GM13977 (cell line): ENCODE results near the gene SYNDIG1.

ENCODE experiments used
- DNase-seq: peaks from one replicate; pipeline ENCODE4 v3.0.0; 2012; ENCODE audit warnings: low spot score
- in situ Hi-C: fragments of 300-500 bp; cut with MboI; formaldehyde crosslinking; loops from one replicate; pipeline ENCODE4 v1.12.0; 2022; ENCODE audit warnings: low sequenced_read_pairs, low pct_unique_long_range_greater_than_20kb, mixed read lengths, inconsistent platforms; ENCODE audit not compliant: unreplicated experiment
- TF ChIP-seq, protein P1 (sequence below): IDR thresholded peaks from 2 replicates; pipeline ENCODE4 v1.5.1; 2012; ENCODE audit warnings: mild to moderate bottlenecking, control low read depth; ENCODE audit not compliant: insufficient read depth; ENCODE audit errors: extremely low read depth, missing control alignments

SYNDIG1 gene

DNA sequence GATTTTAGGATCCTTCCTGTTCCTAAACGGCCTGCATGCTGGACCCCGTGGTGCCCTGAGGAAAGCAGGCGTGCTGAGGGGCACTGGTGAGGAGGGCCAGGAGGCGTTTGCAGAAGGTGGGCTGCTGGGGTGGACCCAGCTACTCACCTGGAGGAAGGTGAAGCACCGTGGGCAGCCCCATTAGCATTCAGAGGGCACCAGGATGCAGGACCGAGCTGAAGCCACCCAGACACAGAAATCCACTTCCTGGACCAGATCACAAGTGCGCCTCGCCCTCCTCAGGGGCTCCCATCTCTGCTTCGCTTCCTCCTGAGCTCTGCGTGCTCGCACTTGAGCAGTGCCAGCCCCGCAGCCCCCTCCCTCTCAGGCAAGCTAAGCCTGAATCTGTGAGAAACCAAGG lies 187.0 kb downstream of the SYNDIG1 start:
- in situ Hi-C loops: no loop called here
- TF ChIP-seq, protein P1, sequence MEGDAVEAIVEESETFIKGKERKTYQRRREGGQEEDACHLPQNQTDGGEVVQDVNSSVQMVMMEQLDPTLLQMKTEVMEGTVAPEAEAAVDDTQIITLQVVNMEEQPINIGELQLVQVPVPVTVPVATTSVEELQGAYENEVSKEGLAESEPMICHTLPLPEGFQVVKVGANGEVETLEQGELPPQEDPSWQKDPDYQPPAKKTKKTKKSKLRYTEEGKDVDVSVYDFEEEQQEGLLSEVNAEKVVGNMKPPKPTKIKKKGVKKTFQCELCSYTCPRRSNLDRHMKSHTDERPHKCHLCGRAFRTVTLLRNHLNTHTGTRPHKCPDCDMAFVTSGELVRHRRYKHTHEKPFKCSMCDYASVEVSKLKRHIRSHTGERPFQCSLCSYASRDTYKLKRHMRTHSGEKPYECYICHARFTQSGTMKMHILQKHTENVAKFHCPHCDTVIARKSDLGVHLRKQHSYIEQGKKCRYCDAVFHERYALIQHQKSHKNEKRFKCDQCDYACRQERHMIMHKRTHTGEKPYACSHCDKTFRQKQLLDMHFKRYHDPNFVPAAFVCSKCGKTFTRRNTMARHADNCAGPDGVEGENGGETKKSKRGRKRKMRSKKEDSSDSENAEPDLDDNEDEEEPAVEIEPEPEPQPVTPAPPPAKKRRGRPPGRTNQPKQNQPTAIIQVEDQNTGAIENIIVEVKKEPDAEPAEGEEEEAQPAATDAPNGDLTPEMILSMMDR: no peak
- DNase-seq: no peak

DNA sequence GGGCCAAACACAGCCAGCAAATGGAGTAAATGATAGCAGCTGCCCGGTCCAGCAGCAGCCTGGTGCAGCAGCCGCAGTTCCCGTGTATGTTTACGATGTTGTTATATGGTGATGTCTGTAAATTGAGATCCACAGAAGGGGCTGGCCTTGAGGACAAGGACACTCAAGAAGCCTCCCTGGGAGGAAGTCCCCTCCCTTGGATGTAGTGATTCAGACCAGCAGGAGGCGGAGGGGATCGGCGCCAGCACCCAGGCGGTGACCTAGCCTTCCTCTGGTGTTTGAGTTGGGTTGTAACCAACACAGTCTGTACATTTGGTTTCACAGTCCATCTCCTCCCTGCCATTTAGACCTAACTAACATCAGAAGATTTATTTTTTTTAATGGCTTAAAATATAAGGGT lies 187.8 kb downstream of the SYNDIG1 start:
- no peak for DNase-seq
- in situ Hi-C loops: no loop called here
- TF ChIP-seq, protein P1: no peak

DNA sequence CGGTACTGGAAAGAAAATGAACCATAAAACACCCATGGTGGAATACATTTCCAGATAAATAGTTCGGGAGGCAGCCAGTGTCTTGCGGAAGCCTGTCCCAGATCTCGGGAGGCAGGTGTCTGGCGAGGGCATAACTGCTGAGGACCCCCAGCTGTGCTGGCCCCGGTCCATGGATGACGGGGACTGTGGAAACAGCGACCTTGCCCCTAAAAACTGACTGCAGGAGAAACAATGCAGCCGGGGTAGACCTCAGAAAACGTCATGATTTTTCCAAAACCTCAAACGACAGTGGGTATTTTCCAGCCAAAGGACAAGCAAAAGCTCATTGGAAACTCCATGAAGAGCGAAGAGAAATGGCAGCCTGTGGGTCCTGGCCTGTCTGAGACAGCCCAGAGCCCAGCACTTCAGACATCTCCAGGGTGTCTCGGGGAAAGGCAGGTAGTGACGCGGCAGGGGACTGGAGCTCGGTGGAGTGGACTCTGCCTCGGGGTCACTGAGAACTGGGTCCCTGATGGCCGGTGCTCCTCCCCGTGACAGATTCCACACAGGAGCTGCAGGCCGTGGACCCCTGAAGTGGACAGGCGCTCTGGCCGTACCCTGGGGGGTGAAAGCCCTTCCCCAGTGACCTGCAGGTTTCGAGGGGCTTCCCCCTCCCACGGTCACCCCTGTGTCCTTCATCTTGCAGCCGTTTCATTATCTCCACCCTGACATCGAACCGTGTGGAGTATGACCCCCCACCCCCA lies 188.6 kb downstream of the SYNDIG1 start:
- TF ChIP-seq, protein P1: no peak
- DNase-seq: no peak
- in situ Hi-C loops: no loop called here

DNA sequence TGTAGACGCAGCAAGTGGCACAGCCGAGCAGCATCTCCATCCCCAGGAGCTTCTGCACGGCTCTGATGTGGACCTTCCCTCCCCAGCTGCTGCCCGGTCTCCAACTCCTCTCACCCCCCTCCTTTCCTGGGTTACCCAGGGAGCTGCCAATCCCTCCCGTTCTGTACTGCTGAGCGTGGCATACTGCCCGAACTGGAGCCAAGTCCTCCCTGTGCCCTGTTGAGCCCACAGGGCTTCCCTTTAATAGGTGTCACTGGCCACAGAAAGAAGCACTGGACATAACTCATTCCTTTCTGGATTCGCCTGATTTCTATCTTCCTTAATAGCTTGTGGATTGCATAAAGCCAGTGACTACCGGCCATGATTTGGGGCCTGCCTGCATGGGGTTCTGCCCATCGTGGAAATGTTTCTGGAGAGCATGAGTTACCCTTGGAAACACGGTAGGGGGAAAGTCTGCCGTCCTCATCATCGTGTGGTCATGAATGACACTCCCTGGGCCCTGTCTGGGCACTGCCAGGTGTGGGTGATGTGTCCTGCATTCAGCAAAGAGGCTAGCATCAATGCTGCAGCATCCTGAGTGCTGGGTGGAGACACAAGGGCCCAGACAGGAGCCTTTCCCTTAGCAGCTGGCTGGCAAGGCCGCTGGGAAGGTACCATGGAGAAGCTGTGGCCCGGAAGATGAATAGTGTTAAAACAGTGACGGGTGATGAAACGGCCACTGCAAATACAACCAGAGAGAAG lies 189.7 kb downstream of the SYNDIG1 start:
- TF ChIP-seq, protein P1: no peak
- DNase-seq: no peak
- in situ Hi-C loops: no loop called here

DNA sequence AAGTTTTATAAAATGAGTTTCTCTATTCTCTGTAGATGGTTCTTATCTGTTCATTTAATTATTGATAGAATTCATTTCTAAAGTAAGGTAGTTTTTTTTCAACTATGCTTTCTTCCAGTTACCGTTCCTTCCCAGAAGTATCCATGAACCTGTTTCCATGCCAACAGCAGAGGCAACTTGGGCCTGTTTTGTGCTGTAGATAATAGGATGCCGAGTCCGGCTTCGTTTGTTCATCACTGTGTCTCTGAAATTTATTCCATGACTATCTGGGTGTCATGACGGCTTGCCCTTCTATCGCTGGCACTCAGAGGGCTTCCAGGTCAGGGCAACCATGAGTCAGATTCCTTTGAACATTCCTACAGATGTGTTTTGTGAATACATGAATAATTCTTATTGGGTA lies 190.4 kb downstream of the SYNDIG1 start:
- TF ChIP-seq, protein P1: no peak
- no peak for DNase-seq
- in situ Hi-C loops: no loop called here

DNA sequence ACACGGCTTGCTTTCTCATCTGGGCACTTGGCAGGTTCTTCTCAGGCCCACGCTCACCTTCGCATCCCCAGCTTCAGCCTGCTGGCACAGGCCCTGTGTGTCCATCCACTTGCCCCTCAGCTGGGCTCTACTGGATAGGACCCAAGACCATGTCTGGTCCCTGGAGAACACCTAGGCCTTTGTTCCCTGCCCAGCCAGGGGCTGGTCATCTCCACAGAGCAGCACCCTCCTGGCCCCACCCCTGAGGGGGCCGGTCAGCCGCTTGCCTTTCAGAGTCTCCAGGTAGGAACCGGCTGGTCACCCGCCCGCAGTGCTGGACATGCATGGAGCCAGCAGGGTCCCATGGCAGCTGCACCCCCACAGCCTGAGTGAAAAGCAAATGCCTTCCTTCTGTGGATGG lies 191.2 kb downstream of the SYNDIG1 start:
- TF ChIP-seq, protein P1: no peak
- in situ Hi-C loops: no loop called here
- DNase-seq: no peak
